IPS-15b (cell line): ENCODE data around the gene SND1.

Source experiments
- H3K27me3 ChIP-seq: one replicate; pipeline ENCODE4 v1.6.1; 2013; ENCODE audit warnings: low read length; ENCODE audit not compliant: control insufficient read depth, insufficient read depth
- H3K36me3 ChIP-seq: one replicate; pipeline ENCODE4 v1.6.1; 2013; ENCODE audit warnings: low read length; ENCODE audit not compliant: control insufficient read depth, insufficient read depth
- H3K4me1 ChIP-seq: one replicate; pipeline ENCODE4 v1.6.1; 2013; ENCODE audit warnings: mild to moderate bottlenecking, low read length; ENCODE audit not compliant: control insufficient read depth, insufficient read depth
- H3K4me3 ChIP-seq: one replicate; pipeline ENCODE4 v1.5.1; 2013; ENCODE audit warnings: low read depth, low read length
- H3K9ac ChIP-seq: one replicate; pipeline ENCODE4 v1.6.1; 2013; ENCODE audit warnings: low read depth, mild to moderate bottlenecking, low read length
- H3K9me3 ChIP-seq: one replicate; pipeline ENCODE4 v1.6.1; 2013; ENCODE audit warnings: mild to moderate bottlenecking, low read length; ENCODE audit not compliant: control insufficient read depth, insufficient read depth

SND1 gene

DNA sequence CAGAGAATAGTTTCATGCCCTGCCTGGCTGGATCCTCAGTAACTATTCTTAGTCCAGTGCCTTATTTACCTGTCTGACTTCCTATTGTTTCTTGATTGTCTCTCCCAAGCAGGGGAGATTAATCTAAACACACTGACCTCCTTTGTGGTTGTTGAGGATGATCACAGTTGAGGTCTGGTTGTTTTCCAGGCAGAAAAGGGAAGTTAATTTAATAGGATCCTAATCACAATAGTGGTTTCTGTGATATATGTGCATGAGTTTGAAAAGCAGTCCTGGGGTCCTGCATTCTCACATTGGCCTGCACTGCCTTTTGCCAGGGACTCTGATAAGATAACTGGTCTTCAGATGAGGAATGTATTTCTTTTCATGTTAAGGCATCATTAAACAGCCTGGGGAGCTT lies 130.1 kb downstream of the SND1 start:
- H3K36me3 ChIP-seq, result no peaks in the 10 kb centered on the region
- no peaks in the 10 kb centered on the region for H3K9me3 ChIP-seq
- H3K4me1 ChIP-seq, result peaks cover 27% of the 10 kb centered on the region
- no peak overlapping the region for H3K4me3 ChIP-seq
- no peak overlapping the region for H3K9ac ChIP-seq
- no peaks in the 10 kb centered on the region for H3K27me3 ChIP-seq

DNA sequence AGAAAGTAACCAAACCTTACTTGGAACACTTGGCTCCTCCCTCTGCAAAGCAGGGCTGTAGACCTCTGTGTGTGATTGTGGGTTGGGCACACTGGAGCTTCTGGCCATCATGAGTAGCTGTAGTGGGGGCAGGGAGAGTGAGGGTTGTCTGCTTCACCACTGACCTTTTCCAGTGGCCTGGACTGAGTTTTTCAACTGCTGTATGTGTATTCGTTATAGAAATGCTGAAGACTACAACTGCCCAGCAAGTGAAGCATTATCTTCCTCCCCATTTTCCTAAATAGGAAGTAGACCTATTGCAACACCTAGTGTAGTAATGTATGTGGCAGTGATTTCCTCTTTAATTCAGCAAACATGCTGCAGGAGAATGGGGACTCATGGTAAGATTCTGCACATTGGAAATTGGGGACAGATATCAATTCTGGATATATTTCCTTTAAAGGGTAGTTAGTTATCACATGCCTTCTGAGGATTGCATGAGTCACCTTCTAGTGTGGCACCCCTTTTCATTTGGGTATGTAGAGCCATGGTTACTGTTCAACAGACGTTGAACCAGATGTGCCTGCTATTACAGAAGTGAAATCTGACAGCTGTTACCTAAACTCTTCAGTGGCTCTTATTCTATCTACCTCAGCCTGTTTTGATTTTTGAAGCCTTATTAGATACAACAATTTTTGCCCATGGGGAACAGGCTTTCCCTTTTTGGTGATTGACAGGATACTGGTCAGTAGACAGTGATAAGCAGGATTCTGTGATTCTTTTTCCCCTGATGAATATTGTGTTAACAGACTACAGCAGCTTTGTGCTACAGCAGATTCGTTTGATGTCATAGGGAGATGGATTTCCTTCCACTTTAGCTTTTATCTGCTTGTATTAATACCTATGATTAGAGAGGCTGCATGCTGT lies 130.9 kb downstream of the SND1 start:
- Histone ChIP-seq H3K27me3 (no peaks in the 10 kb centered on the region), H3K4me3 (no peak overlapping the region), H3K4me1 (peaks cover 27% of the 10 kb centered on the region), H3K9me3 (no peaks in the 10 kb centered on the region), H3K9ac (no peak overlapping the region), H3K36me3 (no peaks in the 10 kb centered on the region)

DNA sequence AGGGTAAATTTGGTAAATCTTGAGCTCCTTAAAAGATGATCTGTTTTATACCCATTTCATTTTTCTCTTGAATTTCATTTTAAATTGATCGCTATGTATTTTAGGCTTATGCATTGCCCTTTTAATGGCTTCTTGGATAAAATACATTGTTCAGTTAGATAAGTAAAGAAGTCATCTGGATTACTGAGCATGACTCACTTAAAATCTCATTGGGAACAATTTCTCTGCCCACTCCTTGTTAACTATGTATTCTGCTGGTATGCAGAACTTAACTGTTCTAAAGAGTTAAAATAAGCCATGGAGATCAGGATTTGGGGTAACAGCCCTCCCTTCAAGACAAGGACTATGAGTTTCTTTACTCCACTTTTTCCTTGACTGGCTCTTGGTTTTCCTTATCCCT lies 134.2 kb downstream of the SND1 start:
- Histone ChIP-seq H3K9me3 (no peaks in the 10 kb centered on the region), H3K27me3 (no peaks in the 10 kb centered on the region), H3K36me3 (no peaks in the 10 kb centered on the region), H3K9ac (no peak overlapping the region), H3K4me3 (no peak overlapping the region), H3K4me1 (peaks cover 15% of the 10 kb centered on the region)

DNA sequence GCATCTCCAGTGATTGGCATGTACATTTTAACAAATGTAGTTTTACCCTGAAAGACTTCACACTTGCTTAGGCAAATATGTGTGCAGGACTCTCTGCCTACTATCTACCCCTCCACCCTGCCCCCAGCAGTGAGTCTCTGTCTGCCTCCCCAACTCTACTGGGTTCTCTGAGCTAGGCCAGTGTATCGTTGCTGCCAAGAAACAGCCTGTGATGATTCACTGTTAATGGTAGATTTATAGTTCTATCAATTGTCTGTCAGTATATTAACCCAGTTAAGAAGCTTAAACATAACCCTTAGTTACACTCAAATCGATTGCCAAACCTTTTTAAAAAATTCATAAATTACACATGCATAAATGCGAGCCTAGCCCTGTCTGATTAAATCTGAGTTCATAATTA lies 137.0 kb downstream of the SND1 start:
- Histone ChIP-seq H3K27me3 (no peaks in the 10 kb centered on the region), H3K9ac (no peak overlapping the region), H3K9me3 (no peaks in the 10 kb centered on the region), H3K4me3 (no peak overlapping the region), H3K36me3 (no peaks in the 10 kb centered on the region), H3K4me1 (no peaks in the 10 kb centered on the region)

DNA sequence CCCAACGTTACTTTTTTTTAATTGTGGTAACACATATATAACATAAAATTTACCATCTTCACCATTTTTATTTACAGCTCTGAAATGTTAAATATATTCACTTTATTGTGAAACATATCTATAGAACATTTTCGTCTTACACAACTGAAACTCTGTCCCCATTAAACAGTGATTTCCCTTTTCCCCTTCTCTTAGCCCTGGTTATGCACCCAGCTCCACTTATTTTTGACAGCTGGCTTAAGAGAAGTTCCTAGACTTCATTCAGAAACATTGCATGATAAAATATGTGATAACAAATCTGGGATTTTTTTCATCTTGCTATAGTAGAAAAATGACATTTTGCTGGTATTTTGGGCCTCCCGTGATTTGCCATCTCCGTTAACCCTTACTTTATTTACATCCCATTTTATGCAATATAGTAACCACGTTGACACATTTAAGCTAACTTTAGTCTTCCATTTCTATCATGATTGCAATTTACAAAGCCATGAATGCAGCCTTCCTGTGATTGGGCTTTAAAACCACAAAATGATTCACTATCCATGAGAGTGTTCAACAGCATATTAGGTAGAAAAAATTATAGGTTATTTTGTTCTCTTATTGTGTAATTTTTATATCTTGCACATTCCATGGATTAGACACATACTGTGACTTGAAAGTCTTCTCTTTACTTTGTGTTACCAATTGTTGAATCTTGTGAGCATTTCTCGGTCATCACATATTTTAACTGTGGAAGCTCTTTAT lies 139.6 kb downstream of the SND1 start:
- Histone ChIP-seq H3K27me3 (no peaks in the 10 kb centered on the region), H3K9ac (no peak overlapping the region), H3K36me3 (no peaks in the 10 kb centered on the region), H3K4me3 (no peak overlapping the region), H3K9me3 (no peaks in the 10 kb centered on the region), H3K4me1 (no peaks in the 10 kb centered on the region)

DNA sequence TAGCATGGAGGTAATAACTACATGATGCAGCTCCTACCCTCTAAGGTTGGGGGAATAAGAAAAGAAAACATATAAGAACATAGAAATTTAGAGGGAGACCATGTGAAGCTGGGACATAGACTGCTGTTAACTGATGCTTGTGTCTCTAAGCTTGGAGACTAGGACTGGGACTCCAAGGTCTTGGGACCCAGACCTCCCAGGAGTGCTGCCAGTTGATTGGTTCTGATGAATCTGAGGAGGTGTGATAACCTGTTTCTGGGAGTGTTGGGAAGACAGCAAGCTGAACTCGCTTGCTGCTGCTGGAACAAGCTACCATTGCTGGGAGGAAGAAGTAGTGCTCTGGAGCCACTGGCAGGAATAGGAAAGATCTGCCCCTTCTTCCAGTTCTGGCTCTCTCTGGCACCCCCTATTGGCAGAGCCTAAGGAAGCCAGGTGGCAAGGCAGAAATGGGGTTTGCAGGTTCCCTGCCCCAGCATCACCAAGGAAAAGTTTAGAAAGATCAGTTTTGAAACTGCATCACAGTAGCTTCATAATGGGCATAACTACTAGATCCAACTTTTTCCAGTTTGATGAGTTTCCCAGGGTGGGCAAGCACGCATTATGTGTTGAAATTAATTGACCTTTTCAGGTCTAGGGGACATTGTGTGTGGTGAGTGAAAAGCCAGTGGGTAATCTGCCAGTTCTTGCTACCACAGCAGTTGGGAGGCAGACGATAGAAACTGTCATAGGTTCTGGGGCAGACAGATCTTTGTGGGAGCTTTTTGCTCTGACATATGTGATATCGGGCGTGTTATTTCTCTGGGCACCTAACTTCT lies 140.7 kb downstream of the SND1 start:
- Histone ChIP-seq H3K9me3 (no peaks in the 10 kb centered on the region), H3K27me3 (no peaks in the 10 kb centered on the region), H3K4me3 (no peak overlapping the region), H3K4me1 (peaks cover 4% of the 10 kb centered on the region), H3K9ac (no peak overlapping the region), H3K36me3 (no peaks in the 10 kb centered on the region)

DNA sequence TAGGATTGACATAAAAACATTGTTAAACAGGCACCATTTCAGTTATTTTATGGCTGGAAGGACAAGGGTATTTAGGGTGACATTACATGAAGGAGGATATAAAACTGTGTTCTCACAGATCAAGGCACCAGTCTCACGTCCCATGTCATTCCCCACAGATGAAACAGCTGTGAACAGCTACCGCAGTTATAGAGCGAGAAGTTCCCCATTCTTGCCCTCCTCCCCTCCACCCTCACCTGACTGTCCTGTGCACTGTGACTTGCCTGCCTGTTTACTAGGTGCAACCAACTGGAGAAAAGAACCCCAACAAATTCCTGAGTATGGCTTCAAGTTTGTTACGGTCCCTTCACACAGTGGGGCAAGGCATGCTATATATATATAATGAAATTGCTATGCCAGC lies 141.6 kb downstream of the SND1 start:
- Histone ChIP-seq H3K36me3 (no peaks in the 10 kb centered on the region), H3K4me1 (peaks cover 4% of the 10 kb centered on the region), H3K9ac (no peak overlapping the region), H3K4me3 (no peak overlapping the region), H3K27me3 (no peaks in the 10 kb centered on the region), H3K9me3 (no peaks in the 10 kb centered on the region)

DNA sequence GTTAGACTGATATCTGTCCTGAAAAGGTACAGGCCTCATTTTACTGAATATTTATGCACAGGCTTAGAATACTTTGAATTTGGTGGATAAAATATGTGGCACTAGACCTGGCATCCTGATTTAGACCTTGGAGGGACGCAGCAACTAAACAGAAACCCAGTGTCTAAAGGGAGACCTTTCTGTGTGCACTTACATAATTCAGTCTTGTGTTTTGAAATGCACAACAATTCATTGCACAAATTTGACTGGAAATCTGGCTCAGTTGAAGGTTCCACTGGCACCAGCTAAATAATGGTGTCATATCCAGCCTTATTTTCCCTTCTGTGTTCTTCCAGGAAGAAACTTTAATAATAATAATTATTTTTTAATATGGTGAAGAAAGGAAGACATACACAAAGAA lies 142.1 kb downstream of the SND1 start:
- H3K27me3 ChIP-seq, result no peaks in the 10 kb centered on the region
- H3K9ac ChIP-seq, result no peak overlapping the region
- H3K4me3 ChIP-seq, result no peak overlapping the region
- H3K4me1 ChIP-seq, result peaks cover 6% of the 10 kb centered on the region
- H3K9me3 ChIP-seq, result no peaks in the 10 kb centered on the region
- no peaks in the 10 kb centered on the region for H3K36me3 ChIP-seq

DNA sequence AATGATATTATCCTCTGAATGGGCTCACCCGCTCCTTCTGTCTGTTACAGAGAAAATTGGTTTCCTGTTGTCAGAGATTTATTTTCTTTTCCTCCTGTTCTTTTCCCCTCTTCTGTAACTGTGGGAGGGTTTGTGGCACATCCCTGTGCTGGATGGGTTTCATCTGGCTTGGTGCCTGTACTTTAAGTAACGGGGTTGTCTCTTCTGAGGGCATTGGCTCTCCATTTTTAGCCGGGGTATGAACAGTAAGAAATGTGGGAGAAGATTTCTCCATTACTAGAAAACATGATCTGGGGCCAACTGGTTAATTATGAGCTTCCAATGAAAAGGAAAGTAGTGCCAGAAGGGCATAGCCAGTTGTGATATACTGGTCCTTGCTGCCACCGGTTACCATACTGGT lies 142.6 kb downstream of the SND1 start:
- no peaks in the 10 kb centered on the region for H3K9me3 ChIP-seq
- H3K4me1 ChIP-seq, result peaks cover 10% of the 10 kb centered on the region
- no peak overlapping the region for H3K9ac ChIP-seq
- no peaks in the 10 kb centered on the region for H3K27me3 ChIP-seq
- no peaks in the 10 kb centered on the region for H3K36me3 ChIP-seq
- no peak overlapping the region for H3K4me3 ChIP-seq

DNA sequence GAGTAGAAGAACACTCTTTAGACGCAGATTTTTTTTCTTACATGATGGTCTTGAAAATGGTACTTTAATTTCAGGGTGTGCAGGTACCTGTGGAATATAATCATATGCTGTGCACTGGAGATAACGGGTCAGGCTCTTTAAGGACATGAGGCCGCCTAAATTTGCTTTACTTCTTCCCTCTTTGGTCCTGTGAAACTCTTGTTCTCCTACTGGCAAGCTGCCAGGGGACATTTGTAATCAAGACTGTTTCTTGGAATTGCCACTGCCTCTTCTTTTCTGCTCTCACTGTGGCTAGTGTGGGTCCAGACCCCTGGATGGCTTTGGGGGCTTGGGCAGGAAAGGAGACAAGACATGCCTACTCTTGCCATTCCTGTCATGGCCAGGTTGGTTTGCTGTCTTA lies 146.0 kb downstream of the SND1 start:
- Histone ChIP-seq H3K9me3 (no peaks in the 10 kb centered on the region), H3K9ac (no peak overlapping the region), H3K4me1 (peaks cover 16% of the 10 kb centered on the region), H3K36me3 (no peaks in the 10 kb centered on the region), H3K4me3 (no peak overlapping the region), H3K27me3 (no peaks in the 10 kb centered on the region)

DNA sequence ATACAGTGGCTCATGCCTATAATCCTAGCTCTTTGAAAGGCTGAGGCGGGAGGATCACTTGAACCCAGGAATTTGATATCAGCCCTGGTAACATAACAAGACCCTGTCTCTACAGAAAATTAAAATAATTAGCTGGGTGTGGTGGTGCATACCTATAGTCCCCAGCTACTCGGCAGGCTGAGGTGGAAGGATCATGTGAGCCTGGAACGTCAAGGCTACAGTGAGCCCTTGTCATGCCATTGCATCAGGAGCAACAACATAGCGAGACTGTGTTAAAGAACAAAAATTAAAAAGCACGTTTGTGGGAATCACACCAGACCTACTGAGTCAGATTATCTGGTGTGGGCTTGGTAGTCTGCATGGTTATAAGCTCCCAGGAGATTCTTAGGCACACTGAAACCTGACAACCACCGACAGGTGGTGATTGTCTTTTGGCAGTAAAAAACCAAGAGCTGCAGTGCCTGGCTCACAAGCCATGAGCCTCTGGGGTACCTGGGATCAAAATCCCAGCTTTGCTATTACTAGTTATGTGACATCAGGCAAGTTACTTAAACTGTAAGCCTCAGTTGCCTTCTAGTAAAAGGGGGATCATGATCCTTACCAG lies 146.9 kb downstream of the SND1 start:
- Histone ChIP-seq H3K4me1 (peaks cover 16% of the 10 kb centered on the region), H3K4me3 (no peak overlapping the region), H3K27me3 (no peaks in the 10 kb centered on the region)

More for the DNA sequence above, 146.9 kb downstream of the SND1 start:
- Histone ChIP-seq H3K9ac (no peak overlapping the region), H3K9me3 (no peaks in the 10 kb centered on the region), H3K36me3 (no peaks in the 10 kb centered on the region)
